Neural progenitor cell (in vitro differentiated cells): ENCODE results near the gene PTGES2. TPM values are rescaled to one million over a fixed set of nuclear protein-coding genes. Genes with fewer than 3 reads are reported as not detected.

Experiments
- DNase-seq: peaks from one replicate; pipeline ENCODE4 v3.0.0-alpha.2; 2016; ENCODE audit warnings: low spot score
- H2AFZ ChIP-seq: fragments of 200-600 bp; sonication (generic); replicated peaks from 2 replicates; pipeline ENCODE4 v1.6.1; 2016; ENCODE audit warnings: antibody characterized with exemption
- H3F3A ChIP-seq: fragments of 200-600 bp; sonication (generic); 2 replicates; pipeline ENCODE4 v1.6.1; 2016; ENCODE audit warnings: antibody characterized with exemption, low read depth
- H3K27ac ChIP-seq: fragments of 200-600 bp; sonication (generic); 2 replicates; pipeline ENCODE4 v1.5.1; 2016; ENCODE audit warnings: mild to moderate bottlenecking
- H3K27me3 ChIP-seq: fragments of 200-600 bp; sonication (generic); 2 replicates; pipeline ENCODE4 v1.6.1; 2016; ENCODE audit warnings: mild to moderate bottlenecking, moderate library complexity
- H3K36me3 ChIP-seq: fragments of 200-600 bp; sonication (generic); 2 replicates; pipeline ENCODE4 v1.5.1; 2016
- H3K4me1 ChIP-seq: fragments of 200-600 bp; sonication (generic); 2 replicates; pipeline ENCODE4 v1.6.1; 2016; ENCODE audit warnings: mixed run types
- H3K4me2 ChIP-seq: fragments of 200-600 bp; sonication (generic); 2 replicates; pipeline ENCODE4 v1.6.1; 2016
- H3K4me3 ChIP-seq: fragments of 200-600 bp; sonication (generic); 2 replicates; pipeline ENCODE4 v1.5.1; 2016
- H3K79me2 ChIP-seq: fragments of 200-600 bp; sonication (generic); 2 replicates; pipeline ENCODE4 v1.6.1; 2016; ENCODE audit warnings: low read depth
- H3K9ac ChIP-seq: fragments of 200-600 bp; sonication (generic); 2 replicates; pipeline ENCODE4 v1.6.1; 2016
- H3K9me3 ChIP-seq: fragments of 200-600 bp; sonication (generic); 2 replicates; pipeline ENCODE4 v1.5.1; 2016; ENCODE audit warnings: low read depth
- H4K20me1 ChIP-seq: fragments of 200-600 bp; sonication (generic); 2 replicates; pipeline ENCODE4 v1.6.1; 2016; ENCODE audit warnings: low read depth
- H3K27ac Mint-ChIP-seq: 3 replicates; pipeline ENCODE4 v1.8.0; 2021; ENCODE audit warnings: mixed read lengths
- H3K27me3 Mint-ChIP-seq: 2 replicates; pipeline ENCODE4 v1.8.0; 2022; ENCODE audit warnings: low read depth, mild to moderate bottlenecking, inconsistent platforms, moderate library complexity, mixed read lengths; ENCODE audit not compliant: insufficient read depth
- H3K36me3 Mint-ChIP-seq: 3 replicates; pipeline ENCODE4 v1.8.0; 2021; ENCODE audit warnings: mixed read lengths
- H3K4me1 Mint-ChIP-seq: 3 replicates; pipeline ENCODE4 v1.8.0; 2021; ENCODE audit warnings: mixed read lengths
- H3K4me3 Mint-ChIP-seq: 3 replicates; pipeline ENCODE4 v1.8.0; 2021; ENCODE audit warnings: mild to moderate bottlenecking, moderate library complexity, mixed read lengths
- H3K9me3 Mint-ChIP-seq: 3 replicates; pipeline ENCODE4 v1.8.0; 2020; ENCODE audit warnings: mixed read lengths
- CTCF ChIP-seq: fragments of 200-600 bp; sonication (generic); IDR thresholded peaks from 2 replicates; pipeline ENCODE4 v1.5.1; 2017; ENCODE audit warnings: antibody characterized with exemption, mild to moderate bottlenecking
- EZH2 ChIP-seq: fragments of 200-600 bp; sonication (generic); IDR thresholded peaks from 2 replicates; pipeline ENCODE4 v1.6.1; 2017; ENCODE audit warnings: antibody characterized with exemption, mild to moderate bottlenecking, moderate library complexity
- EZH2phosphoT487 ChIP-seq: fragments of 200-600 bp; sonication (generic); IDR thresholded peaks from 2 replicates; pipeline ENCODE4 v1.6.1; 2017; ENCODE audit warnings: antibody characterized with exemption
- total RNA-seq: library from RNA; depleted of rRNA; stranded (reverse); fragments of >200 nt; gene quantifications from 2 replicates; pipeline ENCODE4 v1.2.3, GENCODE V29; 2015; ENCODE audit warnings: low replicate concordance

The PTGES2 gene
- total RNA-seq, 1 donor from 2014 or later, result 25.7 TPM

- H3K4me3 Mint-ChIP-seq, result no peak overlapping the region
Measured at GRCh38 chr9:128120741-128121465, 6.6 kb downstream of the PTGES2 start.

GRCh38 chr9:128120061-128120740, 7.3 kb downstream of the PTGES2 start:
- peaks cover 4% of the 10 kb centered on the region for H3K4me1 ChIP-seq
- H3K36me3 ChIP-seq, result no peaks in the 10 kb centered on the region
- no peak overlapping the region for H2AFZ ChIP-seq
- Mint-ChIP-seq H3K27ac (no peak overlapping the region), H3K4me1 (peaks cover 10% of the 10 kb centered on the region), H3K36me3 (peaks cover 6% of the 10 kb centered on the region), H3K27me3 (peaks cover 3% of the 10 kb centered on the region), H3K9me3 (no peaks in the 10 kb centered on the region), H3K4me3 (no peak overlapping the region)
- H3K27ac ChIP-seq, result no peak overlapping the region
- H3K27me3 ChIP-seq, result no peaks in the 10 kb centered on the region
- H3K4me3 ChIP-seq, result no peak overlapping the region
- H3K9me3 ChIP-seq, result no peaks in the 10 kb centered on the region
- peaks cover 1% of the 10 kb centered on the region for H3K79me2 ChIP-seq
- DNase-seq, result no peak
- peaks cover 7% of the 10 kb centered on the region for H3F3A ChIP-seq
- no peak overlapping the region for H3K9ac ChIP-seq
- H4K20me1 ChIP-seq, result peaks cover 7% of the 10 kb centered on the region
- TF ChIP-seq CTCF, result no peak
- no peak overlapping the region for H3K4me2 ChIP-seq

More at GRCh38 chr9:128120741-128121465, 6.6 kb downstream of the PTGES2 start:
- Histone ChIP-seq H3K27me3 (no peaks in the 10 kb centered on the region), H3K9me3 (no peaks in the 10 kb centered on the region), H2AFZ (no peak overlapping the region), H3K4me3 (no peak overlapping the region), H3K79me2 (peaks cover 8% of the 10 kb centered on the region), H3F3A (peaks cover 7% of the 10 kb centered on the region), H3K4me1 (peaks cover 4% of the 10 kb centered on the region), H3K36me3 (no peaks in the 10 kb centered on the region), H4K20me1 (peaks cover 14% of the 10 kb centered on the region), H3K9ac (no peak overlapping the region), H3K4me2 (no peak overlapping the region), H3K27ac (no peak overlapping the region)
- DNase-seq, result no peak
- TF ChIP-seq EZH2phosphoT487 (no peak), EZH2 (no peak), CTCF (no peak)
- H3K9me3 Mint-ChIP-seq, result no peaks in the 10 kb centered on the region
- H3K27ac Mint-ChIP-seq, result no peak overlapping the region
- H3K27me3 Mint-ChIP-seq, result peaks cover 3% of the 10 kb centered on the region
- peaks cover 8% of the 10 kb centered on the region for H3K36me3 Mint-ChIP-seq
- H3K4me1 Mint-ChIP-seq, result peaks cover 13% of the 10 kb centered on the region

GRCh38 chr9:128118971-128119665, 8.4 kb downstream of the PTGES2 start:
- H3K27ac Mint-ChIP-seq, result no peak overlapping the region
- peaks cover 3% of the 10 kb centered on the region for H3K27me3 Mint-ChIP-seq
- Histone ChIP-seq H3K9me3 (no peaks in the 10 kb centered on the region), H3F3A (peaks cover 7% of the 10 kb centered on the region), H3K4me1 (peaks cover 4% of the 10 kb centered on the region), H2AFZ (no peak overlapping the region), H3K4me3 (no peak overlapping the region), H3K9ac (no peak overlapping the region), H3K27ac (no peak overlapping the region), H3K27me3 (no peaks in the 10 kb centered on the region), H3K4me2 (no peak overlapping the region), H3K79me2 (no peaks in the 10 kb centered on the region), H4K20me1 (no peaks in the 10 kb centered on the region), H3K36me3 (no peaks in the 10 kb centered on the region)
- no peak for DNase-seq
- H3K4me3 Mint-ChIP-seq, result no peak overlapping the region
- no peaks in the 10 kb centered on the region for H3K9me3 Mint-ChIP-seq
- TF ChIP-seq CTCF, result no peak
- no peak for TF ChIP-seq EZH2
- H3K4me1 Mint-ChIP-seq, result peaks cover 10% of the 10 kb centered on the region
- peaks cover 5% of the 10 kb centered on the region for H3K36me3 Mint-ChIP-seq
